Neural cell (in vitro differentiated cells): ENCODE measurements around the gene SEMG1.

ENCODE experiments used
- EP300 ChIP-seq: fragments of 450-650 bp; conservative IDR thresholded peaks from 2 replicates; pipeline ENCODE4 v1.6.1; 2014; ENCODE audit warnings: antibody characterized with exemption, mild to moderate bottlenecking, moderate library complexity; ENCODE audit not compliant: poor library complexity, severe bottlenecking
- MXI1 ChIP-seq: fragments of 450-650 bp; conservative IDR thresholded peaks from 2 replicates; pipeline ENCODE4 v1.6.1; 2014; ENCODE audit warnings: antibody characterized with exemption, mild to moderate bottlenecking; ENCODE audit not compliant: poor library complexity, severe bottlenecking
- RAD21 ChIP-seq: fragments of 450-650 bp; conservative IDR thresholded peaks from 2 replicates; pipeline ENCODE4 v1.6.1; 2014; ENCODE audit warnings: antibody characterized with exemption, mild to moderate bottlenecking, moderate library complexity
- SMC3 ChIP-seq: fragments of 450-650 bp; conservative IDR thresholded peaks from 2 replicates; pipeline ENCODE4 v1.6.1; 2014; ENCODE audit warnings: antibody characterized with exemption, mild to moderate bottlenecking, moderate library complexity; ENCODE audit not compliant: poor library complexity
- TF ChIP-seq, protein P1 (sequence below): fragments of 450-650 bp; IDR thresholded peaks from 2 replicates; pipeline ENCODE4 v1.5.1; 2014; ENCODE audit warnings: antibody characterized with exemption, mild to moderate bottlenecking, moderate library complexity; ENCODE audit not compliant: poor library complexity, severe bottlenecking

DNA sequence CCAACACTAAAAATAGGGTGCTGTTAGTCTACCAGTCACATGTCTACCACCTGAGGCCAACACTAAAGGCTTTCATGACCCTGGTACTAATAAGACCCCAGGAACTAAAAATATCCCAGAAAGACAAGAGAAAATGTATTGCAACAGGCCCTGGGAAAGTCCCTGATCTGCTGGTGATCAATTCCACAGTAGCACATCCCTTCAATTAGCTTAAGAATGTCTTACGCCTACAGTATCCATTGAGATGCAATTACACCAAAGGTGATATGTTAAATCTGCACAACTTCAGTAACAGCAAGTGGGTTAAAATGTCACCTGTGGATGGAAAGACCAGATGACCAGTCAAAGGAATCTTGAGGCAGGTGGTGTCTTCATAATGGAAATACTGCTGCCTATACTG is 3.1 kb downstream of the SEMG1 start:
- TF ChIP-seq, protein P1, sequence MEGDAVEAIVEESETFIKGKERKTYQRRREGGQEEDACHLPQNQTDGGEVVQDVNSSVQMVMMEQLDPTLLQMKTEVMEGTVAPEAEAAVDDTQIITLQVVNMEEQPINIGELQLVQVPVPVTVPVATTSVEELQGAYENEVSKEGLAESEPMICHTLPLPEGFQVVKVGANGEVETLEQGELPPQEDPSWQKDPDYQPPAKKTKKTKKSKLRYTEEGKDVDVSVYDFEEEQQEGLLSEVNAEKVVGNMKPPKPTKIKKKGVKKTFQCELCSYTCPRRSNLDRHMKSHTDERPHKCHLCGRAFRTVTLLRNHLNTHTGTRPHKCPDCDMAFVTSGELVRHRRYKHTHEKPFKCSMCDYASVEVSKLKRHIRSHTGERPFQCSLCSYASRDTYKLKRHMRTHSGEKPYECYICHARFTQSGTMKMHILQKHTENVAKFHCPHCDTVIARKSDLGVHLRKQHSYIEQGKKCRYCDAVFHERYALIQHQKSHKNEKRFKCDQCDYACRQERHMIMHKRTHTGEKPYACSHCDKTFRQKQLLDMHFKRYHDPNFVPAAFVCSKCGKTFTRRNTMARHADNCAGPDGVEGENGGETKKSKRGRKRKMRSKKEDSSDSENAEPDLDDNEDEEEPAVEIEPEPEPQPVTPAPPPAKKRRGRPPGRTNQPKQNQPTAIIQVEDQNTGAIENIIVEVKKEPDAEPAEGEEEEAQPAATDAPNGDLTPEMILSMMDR = no peak
- TF ChIP-seq RAD21 (no peak), EP300 (no peak), SMC3 (no peak), MXI1 (no peak)
